Esophagus squamous epithelium (tissue), 5 donors: Measurements from ENCODE around the gene LIN7C. TPM values are rescaled to one million over a fixed set of nuclear protein-coding genes. Genes with fewer than 3 reads are reported as not detected.
A peak's percentile ranks its signal among the peaks of the same experiment; 100 is the strongest.

Experiments
- DNase-seq: peaks from one replicate; lab custom pipeline; 2025; lab: John Stamatoyannopoulos, UW
- H3K27ac ChIP-seq, 4 donors: fragments of 200-600 bp; sonication (generic); one replicate each; pipeline ENCODE4 v1.5.1; 2016 to 2019; ENCODE audit warnings: mild to moderate bottlenecking in 1 of 4
- H3K27me3 ChIP-seq, 4 donors: fragments of 200-600 bp; sonication (generic); 1 replicate in 3 of 4; 2 replicates in 1 of 4; pipeline versions ENCODE4 v1.5.1 to v1.6.0; 2017 to 2021; ENCODE audit warnings: antibody characterized with exemption in 1 of 4
- H3K36me3 ChIP-seq, 3 donors: fragments of 200-600 bp; sonication (generic); one replicate each; pipeline ENCODE4 v1.5.1; 2016 to 2019
- H3K4me1 ChIP-seq, 3 donors: fragments of 200-600 bp; sonication (generic); one replicate each; pipeline ENCODE4 v1.5.1; 2017 to 2019
- H3K4me3 ChIP-seq, 4 donors: fragments of 200-600 bp; sonication (generic); 1 replicate in 3 of 4; 2 replicates in 1 of 4; pipeline ENCODE4 v1.5.1; 2016 to 2019; ENCODE audit warnings: mild to moderate bottlenecking in 2 of 4, moderate library complexity in 1 of 4
- H3K9me3 ChIP-seq, 3 donors: fragments of 200-600 bp; sonication (generic); one replicate each; pipeline ENCODE4 v1.5.1; 2016 to 2019
- CTCF ChIP-seq, 6 experiments: fragments of 450-650 bp in 4 of 6; fragments of 200-600 bp in 2 of 6; sonication (generic) in 2 of 6; IDR thresholded peaks; one replicate each; pipeline ENCODE4 v1.5.1; 2016 to 2019; ENCODE audit warnings: antibody characterized with exemption in 6 of 6, mild to moderate bottlenecking in 4 of 6, moderate library complexity in 4 of 6
- POLR2A ChIP-seq, 4 donors: fragments of 450-650 bp; IDR thresholded peaks; one replicate each; pipeline ENCODE4 v1.6.1; 2017; ENCODE audit warnings: antibody characterized with exemption in 4 of 4, mild to moderate bottlenecking in 4 of 4, moderate library complexity in 3 of 4
- WGBS, 2 donors: methylation state at CpG; one replicate each; pipeline ENCODE4 v1.1.5; 2018; 5-methylcytosine and 5-hydroxymethylcytosine counted together
- intact Hi-C: fragments of 100-400 bp; cut with DNase I; formaldehyde crosslinking; loops from one replicate; pipeline ENCODE4 v1.15.0; 2022
- total RNA-seq, 4 donors: library from RNA; depleted of rRNA; stranded (reverse); fragments of >200 nt; gene quantifications; one replicate each; pipeline ENCODE4 v1.1.0, GENCODE V29; 2016
- donor health status: DM: yes; HTN: yes; CAD: no.

LIN7C gene
- total RNA-seq, 4 donors from 2014 or later: 30.4 to 50.3 (median 47.3) TPM

- DNase-seq: no peak
- no peaks in the 10 kb centered on the region for H3K36me3 ChIP-seq
- H3K27ac ChIP-seq: no peak overlapping the region
- intact Hi-C loops: no loop called here
- H3K4me3 ChIP-seq: no peak overlapping the region
- WGBS, 2 donors: 87 to 91% methylated on average over 2 of the region's 2 CpGs
- H3K4me1 ChIP-seq: peaks cover 4 to 9% (median 6%) of the 10 kb centered on the region in 3 donors
- TF ChIP-seq CTCF (IDR thresholded peaks at IDR 0.05) (no peak), POLR2A (IDR thresholded peaks at IDR 0.05) (no peak)
- no peaks in the 10 kb centered on the region for H3K27me3 ChIP-seq
- no peaks in the 10 kb centered on the region for H3K9me3 ChIP-seq
Observed at GRCh38 chr11:27477831-27478230, 28.7 kb downstream of the LIN7C start.

- no peak for TF ChIP-seq CTCF (IDR thresholded peaks at IDR 0.05)
- no peak for TF ChIP-seq POLR2A (IDR thresholded peaks at IDR 0.05)
- H3K4me3 ChIP-seq: no peak overlapping the region
- no peak overlapping the region for H3K27ac ChIP-seq
- no peaks in the 10 kb centered on the region for H3K36me3 ChIP-seq
- H3K9me3 ChIP-seq: no peaks in the 10 kb centered on the region
- peaks cover 4 to 9% (median 6%) of the 10 kb centered on the region in 3 donors for H3K4me1 ChIP-seq
- no peaks in the 10 kb centered on the region for H3K27me3 ChIP-seq
- DNase-seq: no peak
- intact Hi-C loops: no loop called here
Observed at GRCh38 chr11:27477243-27477642, 29.3 kb downstream of the LIN7C start.

- TF ChIP-seq POLR2A (IDR thresholded peaks at IDR 0.05) (no peak), CTCF (IDR thresholded peaks at IDR 0.05) (no peak)
- no peak for DNase-seq
- intact Hi-C loops: no loop called here
- no peaks in the 10 kb centered on the region for H3K36me3 ChIP-seq
- no peak overlapping the region for H3K27ac ChIP-seq
- H3K27me3 ChIP-seq: peaks cover 0 to 3% (median 0%) of the 10 kb centered on the region in 4 donors
- 89 to 90% methylated on average over 5 of the region's 5 CpGs for WGBS, 2 donors
- H3K4me3 ChIP-seq: no peak overlapping the region
- peaks cover 4 to 23% (median 11%) of the 10 kb centered on the region in 3 donors for H3K4me1 ChIP-seq
- H3K9me3 ChIP-seq: no peaks in the 10 kb centered on the region
Observed at GRCh38 chr11:27475622-27476021, 30.9 kb downstream of the LIN7C start.

- peaks cover 4 to 49% (median 11%) of the 10 kb centered on the region in 3 donors for H3K4me1 ChIP-seq
- peaks cover 0 to 3% (median 0%) of the 10 kb centered on the region in 4 donors for H3K27me3 ChIP-seq
- no peak for DNase-seq
- WGBS, 2 donors: 7 to 22% methylated on average over 8 of the region's 9 CpGs
- peak overlapping the region; percentile 68 to 97 (median 89) for H3K4me3 ChIP-seq
- no peaks in the 10 kb centered on the region for H3K36me3 ChIP-seq
- no peaks in the 10 kb centered on the region for H3K9me3 ChIP-seq
- intact Hi-C loops: no loop called here
- TF ChIP-seq CTCF (IDR thresholded peaks at IDR 0.05) (no peak), POLR2A (IDR thresholded peaks at IDR 0.05) (no peak)
- peak overlapping the region; percentile 7 to 93 (median 60) for H3K27ac ChIP-seq
Observed at GRCh38 chr11:27473017-27473406, 33.6 kb downstream of the LIN7C start.

GRCh38 chr11:27472398-27473016, 34.1 kb downstream of the LIN7C start, which contains the start of gene LGR4:
Gene LGR4 (minus strand): TSS chr11:27472790. CDS start chr11:27472302, 488 bp downstream.
- Histone ChIP-seq H3K4me1 (peaks cover 5 to 54% (median 11%) of the 10 kb centered on the region in 3 donors), H3K36me3 (no peaks in the 10 kb centered on the region), H3K27me3 (peaks cover 0 to 3% (median 0%) of the 10 kb centered on the region in 4 donors), H3K4me3 (peak within 1 kb of the TSS; percentile 68 to 97 (median 89)), H3K9me3 (no peaks in the 10 kb centered on the region), H3K27ac (peak within 1 kb of the TSS; percentile 81 to 93 (median 90))
- DNase-seq: peak; percentile 53
- TF ChIP-seq POLR2A (IDR thresholded peaks at IDR 0.05) (peak in 3 of 4 donors; percentile 72 to 76 (median 73)), CTCF (IDR thresholded peaks at IDR 0.05) (no peak)
- 0% methylated on average over 8 of the region's 57 CpGs; no CpG with 5 or more reads in 1 of the 2 donors for WGBS, 2 donors
- intact Hi-C loops: no loop called here
